DOHH2 (cell line): ENCODE results near the gene CREM.

Experiments
- H3F3A ChIP-seq: fragments of 200-600 bp; sonication (generic), shearing (Covaris generic); 2 replicates; pipeline ENCODE4 v1.6.0; 2016; ENCODE audit warnings: antibody characterized with exemption, mild to moderate bottlenecking; ENCODE audit not compliant: control insufficient read depth, insufficient read depth
- H3K27ac ChIP-seq: fragments of 200-600 bp; sonication (generic); 2 replicates; pipeline ENCODE4 v1.5.1; 2014; ENCODE audit warnings: low read depth, mild to moderate bottlenecking, low read length, moderate library complexity
- H3K27me3 ChIP-seq: fragments of 200-600 bp; sonication (generic); 2 replicates; pipeline ENCODE4 v1.6.1; 2014; ENCODE audit warnings: mild to moderate bottlenecking, low read length, mixed read lengths; ENCODE audit not compliant: control insufficient read depth
- H3K36me3 ChIP-seq: fragments of 200-600 bp; sonication (generic); 2 replicates; pipeline ENCODE4 v1.6.1; 2014; ENCODE audit warnings: mild to moderate bottlenecking, low read length, moderate library complexity, mixed read lengths; ENCODE audit not compliant: control insufficient read depth
- H3K4me1 ChIP-seq: fragments of 200-600 bp; sonication (generic); 2 replicates; pipeline ENCODE4 v1.6.1; 2014; ENCODE audit warnings: mild to moderate bottlenecking, low read length, mixed read lengths; ENCODE audit not compliant: control insufficient read depth
- H3K4me2 ChIP-seq: fragments of 200-600 bp; sonication (generic); 2 replicates; pipeline ENCODE4 v1.6.0; 2014; ENCODE audit warnings: mild to moderate bottlenecking, low read length, moderate library complexity
- H3K4me3 ChIP-seq: fragments of 200-600 bp; sonication (generic); 2 replicates; pipeline ENCODE4 v1.5.1; 2014; ENCODE audit warnings: mild to moderate bottlenecking, low read length, mixed read lengths
- H3K79me2 ChIP-seq: fragments of 200-600 bp; sonication (generic); 2 replicates; pipeline ENCODE4 v1.6.1; 2014; ENCODE audit warnings: mild to moderate bottlenecking, low read length, mixed read lengths; ENCODE audit not compliant: control insufficient read depth
- H3K9me2 ChIP-seq: fragments of 200-600 bp; sonication (generic); replicated peaks from 2 replicates; pipeline ENCODE4 v1.6.1; 2014; ENCODE audit warnings: mild to moderate bottlenecking, low read length, mixed read lengths; ENCODE audit not compliant: control insufficient read depth
- H3K9me3 ChIP-seq: fragments of 200-600 bp; sonication (generic); 2 replicates; pipeline ENCODE4 v1.6.1; 2014; ENCODE audit warnings: antibody characterized with exemption, low read length, mixed read lengths; ENCODE audit not compliant: control insufficient read depth, insufficient read depth
- H4K20me1 ChIP-seq: fragments of 200-600 bp; sonication (generic); 2 replicates; pipeline ENCODE4 v1.6.0; 2014; ENCODE audit warnings: low read depth, mild to moderate bottlenecking, antibody characterized with exemption, low read length, moderate library complexity; ENCODE audit not compliant: control insufficient read depth, insufficient read depth
- CTCF ChIP-seq: fragments of 200-600 bp; sonication (generic); IDR thresholded peaks from one replicate; pipeline ENCODE4 v1.5.1; 2014; ENCODE audit warnings: antibody characterized with exemption, mild to moderate bottlenecking, low read depth, low read length; ENCODE audit not compliant: poor library complexity, severe bottlenecking
- EZH2phosphoT487 ChIP-seq: fragments of 200-600 bp; sonication (generic); IDR thresholded peaks from 2 replicates; pipeline ENCODE4 v1.6.1; 2017; ENCODE audit warnings: borderline replicate concordance, mild to moderate bottlenecking, antibody characterized with exemption, low read length, moderate library complexity, mixed read lengths

Gene CREM

DNA sequence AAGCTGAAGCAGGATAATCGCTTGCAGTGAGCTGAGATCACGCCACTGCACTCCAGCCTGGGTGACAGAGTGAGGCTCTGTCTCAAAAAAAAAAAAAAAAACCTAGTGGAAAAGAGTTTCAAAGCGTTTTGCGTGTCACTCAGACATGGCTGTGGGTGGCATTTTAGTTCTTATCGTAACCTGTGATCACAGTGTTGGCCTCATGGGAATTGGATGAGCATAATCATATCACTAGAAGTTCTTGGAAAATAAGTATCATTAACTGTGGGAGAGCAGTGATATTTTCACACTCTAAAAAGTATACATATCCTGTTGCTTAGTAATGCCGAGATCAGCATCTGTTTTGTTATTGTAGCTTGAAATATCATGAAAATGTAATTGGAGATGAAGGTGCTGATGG is 92.6 kb downstream of the CREM start:
- Histone ChIP-seq H3K4me1 (peaks cover 4% of the 10 kb centered on the region; the same call in 1 of the 2 replicates), H3K9me3 (no peaks in the 10 kb centered on the region), H3F3A (no peaks in the 10 kb centered on the region), H3K27me3 (peaks cover 3% of the 10 kb centered on the region; the same call in 1 of the 2 replicates), H3K36me3 (no peaks in the 10 kb centered on the region), H3K79me2 (no peaks in the 10 kb centered on the region), H3K4me3 (no peak overlapping the region), H4K20me1 (no peaks in the 10 kb centered on the region; the same call in 1 of the 2 replicates), H3K4me2 (no peak overlapping the region), H3K27ac (no peak overlapping the region), H3K9me2 (no peaks in the 10 kb centered on the region)
- TF ChIP-seq EZH2phosphoT487 (no peak), CTCF (no peak)

DNA sequence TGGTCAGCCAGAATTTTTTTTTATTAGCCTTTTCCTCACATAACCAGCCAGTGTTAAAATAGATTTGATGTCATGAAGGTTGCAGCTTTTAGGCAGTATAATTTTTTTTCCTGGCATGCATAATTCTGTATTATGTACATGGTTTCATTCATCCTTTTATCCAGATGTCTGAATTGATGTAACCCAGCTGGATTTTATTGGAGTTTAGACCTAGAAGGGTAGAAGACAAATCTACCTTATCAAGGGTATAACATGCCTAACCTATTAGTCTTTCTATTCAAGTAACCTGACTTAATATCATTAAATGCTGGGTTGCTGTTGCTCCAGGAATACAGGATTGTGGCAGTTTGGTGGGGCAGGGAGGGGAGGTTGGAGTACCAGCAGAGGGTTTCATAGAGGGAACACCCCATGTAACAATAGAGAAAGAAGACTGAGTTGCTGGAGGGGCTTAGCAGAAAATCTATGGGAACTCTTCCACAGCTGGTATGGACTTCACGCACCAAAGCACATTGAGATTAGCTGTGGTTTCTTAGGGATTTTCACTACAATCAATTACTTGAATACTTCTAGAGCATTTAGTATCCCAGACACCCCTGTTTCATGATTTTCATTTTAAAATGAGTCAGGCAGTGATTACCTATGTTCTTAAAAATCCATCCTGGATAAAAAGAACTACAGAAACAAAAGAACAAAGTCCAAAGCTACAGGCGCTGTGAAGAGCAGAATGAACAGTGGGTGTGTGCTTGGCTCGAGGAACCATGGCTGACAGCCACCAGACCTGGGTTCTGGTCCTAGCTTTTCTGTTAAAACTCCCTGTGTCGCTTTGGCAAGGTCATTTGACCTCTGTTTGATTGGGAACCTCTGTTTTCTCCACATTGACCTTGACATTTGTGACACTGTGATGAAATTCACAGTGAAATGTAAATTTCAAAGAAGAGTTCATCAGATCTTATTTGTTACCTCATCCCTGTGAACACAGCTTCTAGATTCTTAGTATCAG is 93.5 kb downstream of the CREM start:
- Histone ChIP-seq H3K4me3 (no peak overlapping the region), H3K27me3 (peaks cover 3% of the 10 kb centered on the region; the same call in 1 of the 2 replicates), H3K4me1 (peaks cover 4% of the 10 kb centered on the region; the same call in 1 of the 2 replicates), H3K9me2 (no peaks in the 10 kb centered on the region), H3K4me2 (no peak overlapping the region), H3F3A (no peaks in the 10 kb centered on the region), H3K27ac (no peak overlapping the region), H3K79me2 (no peaks in the 10 kb centered on the region), H4K20me1 (no peaks in the 10 kb centered on the region; the same call in 1 of the 2 replicates), H3K36me3 (no peaks in the 10 kb centered on the region), H3K9me3 (no peaks in the 10 kb centered on the region)
- no peak for TF ChIP-seq EZH2phosphoT487
- TF ChIP-seq CTCF, result no peak

DNA sequence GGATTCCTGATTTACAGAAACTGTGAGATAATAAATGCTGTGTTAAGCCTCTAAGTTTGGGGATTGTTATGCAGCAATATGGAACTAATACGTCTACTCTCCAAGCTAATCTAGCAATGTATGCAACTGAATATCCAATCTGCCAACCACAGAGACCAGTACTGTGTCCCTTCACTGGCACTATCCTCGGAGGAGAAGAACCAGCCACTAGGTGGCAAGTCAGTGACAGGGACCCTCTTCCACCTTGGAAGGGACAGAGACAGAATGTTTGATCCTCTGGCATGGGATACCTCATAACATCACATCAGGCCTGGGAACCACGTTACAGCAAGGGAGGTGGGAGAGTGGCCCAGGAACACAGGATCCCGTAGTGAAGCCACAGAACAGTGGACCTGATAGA is 96.4 kb downstream of the CREM start:
- H3K9me2 ChIP-seq, result no peaks in the 10 kb centered on the region
- peak; percentile 38 for TF ChIP-seq CTCF
- TF ChIP-seq EZH2phosphoT487, result no peak
- H4K20me1 ChIP-seq, result no peaks in the 10 kb centered on the region; the same call in 1 of the 2 replicates
- H3K4me3 ChIP-seq, result no peak overlapping the region
- peaks cover 3% of the 10 kb centered on the region; the same call in 1 of the 2 replicates for H3K27me3 ChIP-seq
- H3K27ac ChIP-seq, result no peak overlapping the region
- no peaks in the 10 kb centered on the region for H3F3A ChIP-seq
- H3K9me3 ChIP-seq, result no peaks in the 10 kb centered on the region
- H3K79me2 ChIP-seq, result no peaks in the 10 kb centered on the region
- no peaks in the 10 kb centered on the region for H3K36me3 ChIP-seq
- H3K4me1 ChIP-seq, result no peaks in the 10 kb centered on the region
- no peak overlapping the region for H3K4me2 ChIP-seq
